ENCODE data around the gene SERGEF.
"Not testable (repeated sequence)": the region's sequence is repeated elsewhere in the genome, so short reads cannot be mapped to it uniquely, and the experiment has no call there.

SERGEF gene

DNA sequence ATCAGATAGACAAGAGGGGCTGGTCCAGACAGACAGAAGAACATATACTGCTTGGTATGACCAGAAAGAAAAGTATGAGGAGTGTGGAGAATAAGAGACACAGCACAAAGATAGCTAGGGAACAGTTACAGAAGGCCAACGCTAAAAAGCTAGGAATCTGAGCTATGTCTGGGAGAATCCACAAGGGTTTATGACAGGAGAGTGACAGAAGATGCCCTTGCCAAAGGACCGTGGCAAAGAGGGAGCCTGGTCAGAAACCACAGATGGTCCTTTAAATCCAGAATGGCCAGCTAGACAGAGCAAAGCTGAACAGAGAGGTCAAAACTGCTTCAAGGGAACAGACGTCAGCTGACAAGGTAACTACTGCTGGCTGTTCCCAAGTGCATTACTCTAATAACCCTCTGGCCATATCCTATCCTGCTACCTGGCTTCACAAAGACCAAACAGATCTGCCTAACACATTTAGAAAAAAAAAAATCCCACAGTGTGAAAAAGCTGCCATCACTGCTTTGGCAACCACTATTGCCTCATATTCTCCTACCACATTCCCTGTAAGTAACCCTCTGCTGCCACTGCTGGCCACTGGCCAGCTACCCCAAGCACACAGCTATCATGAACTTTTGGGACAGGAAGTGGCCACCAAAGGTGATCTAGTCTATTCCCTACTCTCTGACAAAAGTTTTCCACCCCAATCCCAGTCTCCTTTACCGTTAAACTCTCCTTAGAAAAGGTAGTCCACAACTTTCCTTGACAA, 7.3 kb downstream of the SERGEF start:
- H3K4me3 ChIP-seq (ENCODE audit: low read length): no peak overlapping the region
- no peak for DNase-seq (ENCODE audit: low read depth, low spot score)

DNA sequence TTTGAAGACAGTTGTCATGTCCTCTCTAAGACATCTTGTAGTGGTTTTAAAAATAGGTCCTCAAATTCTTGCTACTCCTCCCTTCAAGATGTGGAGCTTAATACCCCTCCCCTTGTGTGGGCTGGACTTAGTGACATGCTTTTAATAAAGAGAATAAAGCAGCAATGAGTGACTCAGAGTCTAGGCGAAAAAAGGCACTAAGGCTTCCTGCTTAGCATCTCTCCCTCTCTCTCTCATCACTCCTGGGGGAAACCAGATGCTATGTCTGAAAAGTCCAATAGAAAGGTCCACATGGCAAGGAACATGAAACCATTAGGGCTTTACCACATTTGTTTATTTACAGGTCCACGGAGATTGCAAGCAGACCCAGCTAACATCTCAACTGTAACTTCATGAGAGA, 11.7 kb downstream of the SERGEF start:
- H3K4me3 ChIP-seq (ENCODE audit: low read length): no peak overlapping the region
- no peak for DNase-seq (ENCODE audit: low read depth, low spot score)

DNA sequence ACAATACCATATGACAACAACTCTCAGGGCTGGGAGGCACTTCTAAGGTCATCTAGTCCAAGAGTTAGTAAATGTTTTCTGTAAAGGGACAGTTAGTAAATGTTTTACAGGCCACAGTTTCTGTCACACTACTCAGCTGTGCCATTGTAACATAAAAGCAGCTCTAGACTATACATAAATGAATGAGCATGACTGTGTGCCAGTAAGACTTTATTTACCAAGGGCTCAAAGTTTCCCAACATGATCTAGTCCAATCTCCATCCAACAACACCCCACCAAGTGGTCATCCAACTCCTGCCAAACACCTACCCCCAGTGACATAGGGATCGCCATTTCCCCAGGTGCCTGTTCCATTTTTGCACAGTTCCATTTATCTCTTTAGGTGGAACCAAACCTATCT, 12.1 kb downstream of the SERGEF start:
- DNase-seq (ENCODE audit: low read depth, low spot score): no peak
- H3K4me3 ChIP-seq (ENCODE audit: low read length): no peak overlapping the region

DNA sequence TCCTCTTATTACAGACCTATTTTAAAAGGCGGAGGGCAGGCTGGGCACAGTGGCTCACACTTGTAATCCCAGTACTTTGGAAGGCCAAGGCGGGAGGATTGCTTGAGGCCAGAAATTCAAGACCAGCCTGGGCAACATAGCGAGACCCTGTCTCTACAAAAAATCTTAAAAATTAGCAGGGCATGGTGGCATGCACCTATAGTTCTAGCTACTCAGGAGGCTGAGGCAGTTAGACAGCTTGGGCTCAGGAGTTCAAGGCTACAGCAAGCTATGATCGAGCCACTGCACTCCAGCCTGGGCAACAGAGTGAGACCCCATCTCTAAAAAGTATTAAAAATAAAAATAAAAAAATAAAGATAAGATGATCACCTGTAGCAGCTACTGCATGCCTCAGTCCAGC, 12.7 kb downstream of the SERGEF start:
- not testable (repeated sequence) for DNase-seq (ENCODE audit: low read depth, low spot score); H3K4me3 ChIP-seq (ENCODE audit: low read length)

DNA sequence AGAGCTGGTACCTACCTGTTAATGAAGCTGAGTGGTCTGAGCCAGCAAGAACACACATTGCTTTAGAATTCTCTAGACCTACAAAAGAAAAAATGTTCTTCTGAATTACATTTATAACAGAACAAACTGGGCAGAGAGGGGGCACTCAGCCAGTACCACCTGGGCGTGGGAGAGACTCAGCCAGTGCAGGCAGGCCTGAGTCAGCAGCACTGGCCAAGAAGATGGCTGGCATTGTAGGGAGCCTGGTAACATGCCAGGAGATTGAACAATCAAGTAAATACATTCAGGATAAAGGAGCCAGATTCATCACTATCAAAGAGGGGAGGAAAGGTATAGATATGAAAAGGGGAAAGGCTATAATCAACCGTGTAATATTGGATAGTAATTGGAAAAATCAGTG, 19.9 kb downstream of the SERGEF start:
- H3K4me3 ChIP-seq (ENCODE audit: low read length): no peak overlapping the region
- DNase-seq (ENCODE audit: low read depth, low spot score): no peak

DNA sequence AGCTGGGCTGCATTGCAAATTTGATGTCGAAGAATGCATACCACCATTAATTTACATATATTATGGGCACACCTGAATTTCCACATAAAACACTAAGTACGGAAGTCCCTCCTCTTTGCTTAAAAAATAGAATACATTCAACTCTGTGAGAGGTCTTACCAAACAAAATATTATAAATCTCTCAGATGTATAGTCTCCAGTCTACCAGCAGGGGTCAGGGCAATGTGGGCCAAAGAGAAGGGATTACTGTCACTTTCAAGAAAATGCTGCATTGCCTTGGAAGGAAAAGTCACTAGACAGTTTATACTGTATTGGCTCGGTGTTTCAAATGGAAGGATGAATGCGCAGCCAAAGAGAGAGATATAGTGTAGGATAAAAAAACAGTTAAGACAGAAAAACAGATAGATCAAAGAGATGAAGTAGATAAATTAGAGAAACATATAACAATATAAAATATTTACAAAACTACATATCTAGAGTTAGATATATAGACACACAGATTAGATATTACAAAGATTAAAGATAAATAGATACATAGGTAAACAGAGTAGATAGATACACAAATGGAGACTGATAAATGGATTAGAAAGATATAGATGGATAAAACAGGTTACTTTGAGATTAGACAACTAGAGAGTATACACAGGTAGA, 20.9 kb downstream of the SERGEF start:
- no peak overlapping the region for H3K4me3 ChIP-seq (ENCODE audit: low read length)
- DNase-seq (ENCODE audit: low read depth, low spot score): peak; percentile 57

DNA sequence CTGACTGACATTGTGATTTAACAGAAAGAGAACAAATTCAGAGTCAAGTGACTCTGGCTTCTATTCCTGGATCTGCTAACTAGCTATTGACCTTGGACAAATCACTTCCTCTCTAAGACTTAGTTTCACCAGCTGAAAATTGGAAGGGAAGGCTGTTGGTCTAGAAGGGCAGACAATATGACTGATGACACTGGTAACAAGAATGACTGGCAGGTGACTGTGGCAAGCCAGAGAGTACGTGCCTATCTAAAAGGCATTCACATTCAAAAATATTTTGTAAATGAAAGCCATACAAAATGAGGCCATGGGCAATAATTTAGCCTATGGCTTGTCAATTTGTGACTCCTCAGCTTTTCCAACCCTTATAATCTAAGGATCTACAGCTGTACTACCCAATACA, 23.5 kb downstream of the SERGEF start:
- no peak overlapping the region for H3K4me3 ChIP-seq (ENCODE audit: low read length)
- DNase-seq (ENCODE audit: low read depth, low spot score): no peak

DNA sequence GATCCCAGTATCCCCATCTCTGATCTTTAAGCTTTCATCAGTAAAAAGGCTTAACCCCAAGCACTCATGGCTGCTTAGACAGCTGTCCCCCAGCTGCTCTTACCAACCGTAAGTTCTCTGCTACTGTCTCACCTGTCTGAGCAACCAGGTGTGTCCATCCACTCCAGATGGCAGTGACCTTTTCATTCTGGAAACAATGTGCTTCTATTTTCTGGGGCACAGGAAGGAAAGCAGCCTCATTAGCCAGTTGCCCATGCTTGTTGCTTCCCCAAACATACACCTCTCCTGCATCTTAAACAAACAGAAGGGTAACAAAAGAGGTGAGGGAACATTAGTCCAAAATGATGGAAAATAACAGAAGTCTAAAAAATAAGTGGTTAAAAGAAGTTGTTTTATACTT, 24.4 kb downstream of the SERGEF start:
- no peak for DNase-seq (ENCODE audit: low read depth, low spot score)
- no peak overlapping the region for H3K4me3 ChIP-seq (ENCODE audit: low read length)

DNA sequence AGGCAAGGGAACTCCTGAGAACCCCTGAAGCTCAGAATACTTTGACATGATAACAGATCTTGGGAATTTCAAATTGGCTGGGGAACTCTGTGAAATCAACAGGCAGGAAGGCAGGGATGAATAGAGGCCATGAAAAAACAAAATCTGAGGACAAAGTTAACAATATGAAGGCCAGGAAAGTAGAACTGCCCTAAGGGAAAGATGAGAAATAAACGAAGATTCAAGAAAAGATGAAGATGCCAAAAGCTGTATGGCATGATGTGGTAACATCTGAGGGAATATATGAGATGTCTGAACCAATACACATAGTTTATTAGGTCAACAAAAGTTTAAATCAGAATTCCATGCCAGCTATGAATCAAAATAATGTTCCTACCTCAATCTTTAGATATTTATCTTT, 25.0 kb downstream of the SERGEF start:
- DNase-seq (ENCODE audit: low read depth, low spot score): no peak
- no peak overlapping the region for H3K4me3 ChIP-seq (ENCODE audit: low read length)

DNA sequence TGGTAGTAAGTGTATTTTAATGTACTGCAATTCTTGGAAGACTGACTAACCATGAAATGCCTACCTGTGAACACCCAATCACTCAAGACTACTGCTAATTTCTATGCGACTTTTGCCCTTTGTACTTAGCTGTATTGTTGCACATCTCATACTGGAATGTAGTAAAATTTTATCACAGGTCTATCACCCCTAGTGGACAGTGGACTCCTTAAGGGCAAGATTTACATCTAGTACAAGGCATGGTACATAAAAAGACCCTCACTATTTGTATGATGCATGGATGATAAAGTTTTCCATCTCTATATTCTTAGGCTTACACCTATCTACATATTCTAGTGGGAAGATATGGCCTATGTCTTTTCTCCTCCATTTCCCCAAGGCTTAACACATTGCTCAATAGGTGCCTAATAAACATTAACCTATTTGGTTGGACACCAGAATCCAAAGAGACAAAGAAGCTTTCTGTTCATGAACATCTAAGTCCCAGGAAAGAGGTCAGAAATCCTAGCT, 26.1 kb downstream of the SERGEF start:
- no peak overlapping the region for H3K4me3 ChIP-seq (ENCODE audit: low read length)
- DNase-seq (ENCODE audit: low read depth, low spot score): no peak

DNA sequence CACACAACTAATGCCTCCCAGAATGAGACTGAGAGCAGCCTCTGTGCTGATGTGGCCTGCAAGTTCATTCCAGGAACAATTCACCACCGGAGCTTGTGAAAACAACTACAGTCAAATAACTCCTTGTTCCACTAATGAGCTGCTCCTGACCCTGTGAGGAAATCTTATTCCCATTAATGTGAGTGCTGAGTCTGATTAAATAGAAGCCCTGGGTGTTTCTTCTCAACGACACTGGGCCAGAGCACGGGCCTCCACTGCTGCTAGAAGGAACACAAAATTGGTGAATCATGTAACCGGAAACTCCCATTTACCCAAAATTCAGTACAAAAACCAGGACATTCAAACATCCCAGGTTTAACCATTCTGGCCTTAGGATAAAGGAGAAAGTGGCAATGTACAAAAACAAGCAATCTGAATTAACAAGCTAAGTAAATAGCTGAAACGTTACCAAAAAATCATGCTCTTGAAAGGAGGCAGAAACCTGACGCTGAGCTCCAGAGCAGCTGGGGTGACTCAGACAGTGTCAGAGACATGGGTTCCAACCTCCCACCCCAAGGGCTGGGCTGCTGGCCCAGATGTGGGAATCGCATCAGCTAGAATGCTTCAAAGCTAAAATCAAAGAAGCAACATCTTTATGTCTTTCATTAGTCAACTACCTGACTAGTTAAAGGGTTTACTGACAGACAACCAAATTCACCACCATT, 26.7 kb downstream of the SERGEF start:
- no peak overlapping the region for H3K4me3 ChIP-seq (ENCODE audit: low read length)
- DNase-seq (ENCODE audit: low read depth, low spot score): no peak

DNA sequence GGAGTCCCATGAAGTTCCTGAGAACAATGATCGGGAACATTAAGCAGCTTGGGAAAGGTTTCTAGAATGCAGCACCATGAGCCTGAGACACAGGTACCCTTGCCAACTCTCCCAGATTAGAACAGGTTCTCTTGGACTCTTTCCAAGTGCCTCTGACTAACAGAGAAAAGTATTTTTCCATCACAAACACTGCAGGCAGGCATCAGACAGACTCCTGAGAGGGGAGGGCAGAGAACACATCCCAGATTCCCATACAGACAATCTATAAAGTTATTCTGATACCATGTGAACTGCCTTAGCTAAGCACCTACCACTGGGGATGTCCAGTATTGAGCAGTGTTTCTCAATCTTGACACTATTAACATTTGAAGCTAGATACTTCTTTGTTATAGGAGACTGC, 27.3 kb downstream of the SERGEF start:
- DNase-seq (ENCODE audit: low read depth, low spot score): no peak

DNA sequence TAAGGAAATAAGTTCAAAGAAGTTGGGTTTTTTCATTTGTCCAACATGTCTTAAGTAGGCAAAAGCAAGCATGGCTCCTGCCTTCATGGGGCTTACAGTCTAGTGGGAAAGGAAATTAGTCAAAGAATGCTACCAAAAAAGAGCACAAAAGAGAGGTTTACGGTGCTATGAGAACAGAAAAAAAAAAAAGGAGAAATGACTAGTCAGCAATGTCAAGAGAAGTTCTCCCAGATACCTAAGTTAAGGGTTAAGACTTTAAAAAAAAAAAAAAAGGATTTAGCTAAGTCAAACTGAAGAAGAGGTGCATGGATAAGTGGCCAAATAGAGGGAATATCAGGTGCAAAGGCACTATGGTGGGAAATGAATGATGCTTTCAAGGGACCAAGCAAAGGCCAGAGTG, 29.3 kb downstream of the SERGEF start:
- H3K4me3 ChIP-seq (ENCODE audit: low read length): no peak overlapping the region
- no peak for DNase-seq (ENCODE audit: low read depth, low spot score)

More for the DNA sequence above, 27.3 kb downstream of the SERGEF start:
- H3K4me3 ChIP-seq (ENCODE audit: low read length): no peak overlapping the region

DNA sequence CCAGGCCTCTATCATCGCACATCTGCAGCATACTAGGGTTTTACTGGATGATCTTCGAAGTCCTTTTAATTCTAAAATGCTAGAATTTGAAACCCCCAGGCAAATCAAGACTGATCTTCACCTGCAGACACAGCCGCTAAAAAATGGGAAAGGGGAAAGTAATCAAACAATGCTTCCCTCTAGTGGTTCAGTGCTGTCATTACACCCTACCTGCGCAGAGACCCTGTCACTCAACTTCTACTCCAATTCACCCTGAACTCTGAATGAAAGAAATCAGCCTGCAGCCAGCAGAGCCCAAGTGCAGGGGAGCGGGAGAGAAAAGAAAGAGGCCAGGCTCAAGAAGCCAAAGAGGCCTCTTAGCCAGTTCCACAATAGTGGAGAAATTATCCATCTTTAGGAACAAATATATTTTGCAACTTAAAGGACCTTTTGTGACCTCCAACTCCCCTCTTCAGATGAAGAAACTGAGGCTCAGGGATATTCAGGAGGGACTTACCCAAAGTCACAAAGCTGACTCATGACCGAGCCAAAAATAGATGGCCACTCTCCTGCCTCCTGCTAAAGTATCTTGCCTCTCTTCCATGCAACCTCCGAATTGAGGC, 33.0 kb downstream of the SERGEF start:
- peak; percentile 37 for DNase-seq (ENCODE audit: low read depth, low spot score)
- no peak overlapping the region for H3K4me3 ChIP-seq (ENCODE audit: low read length)

DNA sequence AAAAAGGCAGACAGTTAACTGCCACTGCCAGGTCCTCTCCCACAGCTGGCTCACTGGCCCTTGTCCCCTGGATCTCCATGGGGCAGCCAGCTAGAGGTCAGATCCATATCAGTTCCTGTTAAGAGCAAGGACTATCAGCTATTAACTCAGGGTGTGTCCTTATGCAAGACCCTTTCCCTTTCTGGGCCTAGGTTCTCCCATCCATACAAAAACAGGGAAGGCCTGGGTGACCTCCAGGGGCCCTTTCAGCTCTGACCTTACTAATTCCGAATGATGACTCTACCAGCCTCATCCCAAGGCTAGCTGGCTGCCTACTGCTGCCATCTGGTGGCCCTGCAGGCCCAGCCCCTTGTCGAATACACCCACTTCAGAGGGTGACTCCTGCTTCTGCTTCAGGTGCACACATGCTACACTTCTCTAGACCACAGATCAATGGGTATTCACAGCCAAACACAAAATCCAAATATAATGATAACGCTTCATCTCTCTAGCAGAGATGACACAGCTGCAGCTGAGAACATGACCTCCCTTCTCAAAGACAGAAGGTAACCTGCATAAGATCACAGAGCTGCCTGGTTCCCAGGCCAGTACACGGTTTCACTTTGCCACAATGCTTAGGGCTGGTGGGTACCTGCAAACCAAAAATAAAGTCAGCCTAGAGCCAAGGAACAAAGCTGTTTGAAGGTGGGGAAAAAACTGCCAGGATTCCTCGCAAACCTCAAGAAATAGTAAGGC, 34.1 kb downstream of the SERGEF start:
- DNase-seq (ENCODE audit: low read depth, low spot score): peak; percentile 15
- no peak overlapping the region for H3K4me3 ChIP-seq (ENCODE audit: low read length)

DNA sequence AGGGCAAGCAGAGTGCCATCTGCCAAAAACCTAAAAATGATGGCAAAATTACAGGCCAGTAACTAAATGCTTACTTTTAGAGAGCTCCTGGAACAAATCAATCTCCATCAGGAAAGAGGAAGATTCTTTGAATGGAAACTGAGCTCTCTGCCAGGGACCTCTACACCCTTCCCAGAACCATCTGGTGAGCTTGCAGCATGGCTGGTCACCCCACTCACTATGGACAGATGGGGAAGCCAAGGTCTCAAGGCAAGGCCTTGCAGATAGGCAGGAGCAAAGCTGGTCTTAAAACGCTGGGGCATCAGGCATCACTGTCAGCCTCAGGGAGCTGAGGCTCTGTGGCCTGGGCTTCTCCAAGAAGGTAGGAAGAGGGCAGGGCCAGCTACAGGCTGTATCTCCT, 36.2 kb downstream of the SERGEF start:
- H3K4me3 ChIP-seq (ENCODE audit: low read length): no peak overlapping the region
- DNase-seq (ENCODE audit: low read depth, low spot score): no peak

DNA sequence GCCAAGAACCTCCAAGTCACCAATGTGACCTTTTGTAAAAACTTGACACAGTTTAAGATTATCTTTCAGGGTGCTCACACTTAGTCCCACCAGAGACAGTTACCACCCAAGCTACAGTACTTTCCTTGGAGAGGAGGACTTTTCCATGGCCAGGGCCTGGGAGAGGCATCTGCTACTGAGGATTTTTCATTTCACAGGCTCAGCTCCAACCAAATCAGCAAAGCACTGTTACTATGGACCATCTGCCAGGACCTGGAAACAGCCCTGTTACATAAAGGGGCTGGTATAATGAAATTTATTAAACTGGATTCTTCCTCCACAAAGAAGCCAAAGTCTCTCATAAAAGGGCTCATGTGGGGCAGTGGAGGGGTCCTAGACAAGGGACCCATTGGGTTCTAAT, 38.6 kb downstream of the SERGEF start:
- DNase-seq (ENCODE audit: low read depth, low spot score): no peak
- no peak overlapping the region for H3K4me3 ChIP-seq (ENCODE audit: low read length)

DNA sequence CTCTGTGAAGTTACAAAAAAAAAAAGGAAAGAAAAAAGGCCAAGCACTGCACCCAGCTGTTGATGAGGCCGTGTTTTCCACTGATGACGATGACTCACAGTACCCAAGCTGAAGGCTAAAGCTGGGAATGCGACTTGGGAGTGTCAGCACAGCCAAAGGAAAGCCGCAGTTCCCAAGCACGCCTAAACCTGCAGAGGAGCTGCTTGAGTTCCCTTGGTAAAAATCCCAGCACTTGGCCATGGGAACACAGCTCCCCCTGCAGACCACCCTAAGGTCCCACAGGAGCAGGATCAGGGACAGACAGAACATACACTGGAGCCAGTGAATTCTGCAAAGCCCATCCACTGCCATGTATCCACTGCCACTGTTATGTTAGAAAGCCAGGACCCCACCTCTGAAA, 39.9 kb downstream of the SERGEF start:
- H3K4me3 ChIP-seq (ENCODE audit: low read length): no peak overlapping the region
- DNase-seq (ENCODE audit: low read depth, low spot score): no peak

DNA sequence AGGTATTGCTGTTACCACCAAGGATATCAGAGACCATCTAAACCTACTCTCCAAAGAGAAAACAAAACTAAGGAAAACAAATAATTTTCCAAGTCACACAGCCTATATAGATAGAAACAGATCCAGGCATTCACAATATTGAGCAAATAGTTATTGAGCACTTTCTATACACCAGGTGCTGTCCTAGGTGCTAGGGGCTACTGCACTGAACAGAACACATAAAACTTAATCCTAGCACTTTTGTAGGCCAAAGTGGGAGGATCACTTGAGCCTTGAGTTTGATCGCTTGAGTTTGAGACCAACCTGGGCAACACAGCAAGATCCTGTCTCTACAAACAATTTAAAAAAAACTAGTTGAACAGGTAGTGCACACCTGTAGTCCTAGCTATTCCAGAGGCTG, 44.6 kb downstream of the SERGEF start:
- H3K4me3 ChIP-seq (ENCODE audit: low read length): no peak overlapping the region
- no peak for DNase-seq (ENCODE audit: low read depth, low spot score)

All from Jurkat, Clone E6-1 (cell line).